HCT116 (cell line): ENCODE measurements around the gene RTKN2.

Experiments
- CTCF ChIP-seq, 3 experiments: fragments of 200-600 bp in 1 of 3; sonication (generic) in 1 of 3; IDR thresholded peaks in 2 of 3; conservative IDR thresholded peaks in 1 of 3; 2 replicates each; pipeline ENCODE4 v1.5.1; 2012 to 2017; ENCODE audit warnings: low read depth in 2 of 3, low read length in 2 of 3, antibody characterized with exemption in 1 of 3, borderline replicate concordance in 1 of 3, control low read depth in 1 of 3, mild to moderate bottlenecking in 1 of 3, mixed read lengths in 1 of 3, mixed run types in 1 of 3, moderate library complexity in 1 of 3; ENCODE audit not compliant: insufficient read depth in 1 of 3
- EGR1 ChIP-seq: IDR thresholded peaks from 2 replicates; pipeline ENCODE4 v1.6.1; 2012; ENCODE audit warnings: low read depth
- POLR2A ChIP-seq: IDR thresholded peaks from 2 replicates; pipeline ENCODE4 v1.7.0; 2011; ENCODE audit warnings: borderline replicate concordance; ENCODE audit not compliant: insufficient read depth, insufficient read length; ENCODE audit errors: extremely low read depth
- SP1 ChIP-seq: IDR thresholded peaks from 2 replicates; pipeline ENCODE4 v1.6.1; 2012; ENCODE audit warnings: low read depth
- SRF ChIP-seq: IDR thresholded peaks from 2 replicates; pipeline ENCODE4 v1.6.1; 2012; ENCODE audit warnings: low read depth
- ZBTB33 ChIP-seq: IDR thresholded peaks from 2 replicates; pipeline ENCODE4 v1.6.1; 2011; ENCODE audit warnings: mild to moderate bottlenecking, low read length, moderate library complexity; ENCODE audit not compliant: insufficient replicate concordance; ENCODE audit errors: extremely low read depth

- TF ChIP-seq SRF (no peak), EGR1 (no peak), SP1 (no peak), ZBTB33 (no peak), POLR2A (no peak), CTCF (IDR thresholded peaks at IDR 0.05 in 2 of 3, conservative IDR thresholded peaks at IDR 0.05 in 1 of 3; ENCODE audit: borderline replicate concordance in 1 of 3, insufficient read depth in 1 of 3, low read depth in 2 of 3, low read length in 2 of 3) (no peak)
Measured at GRCh38 chr10:62166331-62167131, 102.1 kb downstream of the RTKN2 start.
